Calu3 (cell line): Measurements from ENCODE around the gene SLFN14. TPM values are rescaled to one million over a fixed set of nuclear protein-coding genes. Genes with fewer than 3 reads are reported as not detected.

Experiments used
- BruUV-seq: library from RNA; stranded (reverse); fragments of 400-500 nt; replicated peaks from 2 replicates; lab custom pipeline; 2021; lab: Mats Ljungman, UMichigan
- CTCF ChIA-PET: fragments of 300-600 bp; sonication (Branson Sonifier 250); formaldehyde crosslinking; loops from one replicate; lab custom pipeline; 2022; ENCODE audit warnings: antibody characterized with exemption; lab: Charles Lee
- DNase-seq: peaks from one replicate; pipeline ENCODE4 v3.0.0; 2022
- H3K27ac Mint-ChIP-seq: one replicate; pipeline ENCODE4 v1.8.0; 2022; ENCODE audit warnings: mixed read lengths; ENCODE audit not compliant: unreplicated experiment
- H3K27me3 Mint-ChIP-seq: one replicate; pipeline ENCODE4 v1.8.0; 2022; ENCODE audit warnings: mixed read lengths; ENCODE audit not compliant: unreplicated experiment
- H3K36me3 Mint-ChIP-seq: one replicate; pipeline ENCODE4 v1.8.0; 2022; ENCODE audit warnings: mild to moderate bottlenecking, moderate library complexity, mixed read lengths; ENCODE audit not compliant: insufficient read depth, unreplicated experiment
- H3K4me1 Mint-ChIP-seq: one replicate; pipeline ENCODE4 v1.8.0; 2022; ENCODE audit warnings: mild to moderate bottlenecking, low read depth, mixed read lengths; ENCODE audit not compliant: unreplicated experiment
- H3K4me3 Mint-ChIP-seq: one replicate; pipeline ENCODE4 v1.8.0; 2022; ENCODE audit warnings: mild to moderate bottlenecking, low read depth, moderate library complexity, mixed read lengths; ENCODE audit not compliant: unreplicated experiment
- H3K9me3 Mint-ChIP-seq: one replicate; pipeline ENCODE4 v1.8.0; 2022; ENCODE audit warnings: low read depth, mixed read lengths; ENCODE audit not compliant: unreplicated experiment
- CTCF ChIP-seq: fragments of 200-600 bp; IDR thresholded peaks from one replicate; pipeline ENCODE4 v1.8.0; 2022; ENCODE audit warnings: antibody characterized with exemption; ENCODE audit not compliant: unreplicated experiment
- intact Hi-C: fragments of 100-400 bp; cut with micrococcal nuclease; formaldehyde crosslinking; loops from one replicate; pipeline ENCODE4 v1.10.0; 2022; ENCODE audit not compliant: unreplicated experiment
- total RNA-seq: library from RNA; stranded (reverse); gene quantifications from 2 replicates; pipeline ENCODE4 v1.2.3, GENCODE V29; 2022

The SLFN14 gene
- total RNA-seq, 1 experiment from 2014 or later, result not detected

- CTCF ChIA-PET, result interaction anchor here (1.6 kb wide), 1 partner anchor 204 kb away, joined by 4 read pairs; no protein-coding TSS in a partner anchor
Measured at GRCh38 chr17:35543856-35544255, 16.8 kb downstream of the SLFN14 start.

GRCh38 chr17:35542990-35543389 lies 17.6 kb downstream of the SLFN14 start:
- CTCF ChIA-PET, result interaction anchor here (1.6 kb wide), 1 partner anchor 204 kb away, joined by 4 read pairs; no protein-coding TSS in a partner anchor

More at GRCh38 chr17:35543856-35544255, 16.8 kb downstream of the SLFN14 start:
- peak; percentile 18 for DNase-seq
- H3K9me3 Mint-ChIP-seq, result no peaks in the 10 kb centered on the region
- no peak for TF ChIP-seq CTCF
- H3K27me3 Mint-ChIP-seq, result peaks cover 28% of the 10 kb centered on the region
- intact Hi-C loops, result no loop called here
- no peak overlapping the region for H3K4me3 Mint-ChIP-seq
- no peak overlapping the region for H3K27ac Mint-ChIP-seq
- BruUV-seq, result no TSS peak
- H3K4me1 Mint-ChIP-seq, result peaks cover 20% of the 10 kb centered on the region
- no peaks in the 10 kb centered on the region for H3K36me3 Mint-ChIP-seq

GRCh38 chr17:35541434-35541833 lies 19.2 kb downstream of the SLFN14 start:
- H3K27ac Mint-ChIP-seq, result peak overlapping the region; percentile 86
- TF ChIP-seq CTCF, result no peak
- no peaks in the 10 kb centered on the region for H3K9me3 Mint-ChIP-seq
- CTCF ChIA-PET, result no interaction called here
- H3K4me3 Mint-ChIP-seq, result peak overlapping the region; percentile 70
- H3K36me3 Mint-ChIP-seq, result no peaks in the 10 kb centered on the region
- intact Hi-C loops, result no loop called here
- peaks cover 21% of the 10 kb centered on the region for H3K4me1 Mint-ChIP-seq
- H3K27me3 Mint-ChIP-seq, result peaks cover 5% of the 10 kb centered on the region
- BruUV-seq, result TSS peak; percentile 69
- no peak for DNase-seq

More at GRCh38 chr17:35542990-35543389, 17.6 kb downstream of the SLFN14 start:
- Mint-ChIP-seq H3K9me3 (no peaks in the 10 kb centered on the region), H3K4me3 (no peak overlapping the region), H3K27me3 (peaks cover 19% of the 10 kb centered on the region), H3K36me3 (no peaks in the 10 kb centered on the region), H3K27ac (no peak overlapping the region), H3K4me1 (peaks cover 21% of the 10 kb centered on the region)
- no peak for DNase-seq
- no peak for TF ChIP-seq CTCF
- BruUV-seq, result no TSS peak
- intact Hi-C loops, result no loop called here

GRCh38 chr17:35540589-35541404 lies 19.8 kb downstream of the SLFN14 start:
- H3K4me1 Mint-ChIP-seq, result peaks cover 21% of the 10 kb centered on the region
- intact Hi-C loops, result no loop called here
- peak overlapping the region; percentile 86 for H3K27ac Mint-ChIP-seq
- BruUV-seq, result no TSS peak
- TF ChIP-seq CTCF, result no peak
- no peaks in the 10 kb centered on the region for H3K36me3 Mint-ChIP-seq
- no peaks in the 10 kb centered on the region for H3K27me3 Mint-ChIP-seq
- H3K9me3 Mint-ChIP-seq, result no peaks in the 10 kb centered on the region
- DNase-seq, result no peak
- CTCF ChIA-PET, result interaction anchor here (0.6 to 1.2 kb wide), 3 partner anchors 120 to 207 kb away, joined by 3 to 4 read pairs (median 3); no protein-coding TSS in a partner anchor
- peak overlapping the region; percentile 70 for H3K4me3 Mint-ChIP-seq
